NCI-H1694 (cell line): ENCODE measurements around the gene UBR4.
"Not testable (repeated sequence)": the region's sequence is repeated elsewhere in the genome, so short reads cannot be mapped to it uniquely, and the experiment has no call there.

Source experiments
- DNase-seq: peaks from one replicate; lab custom pipeline; 2025; lab: John Stamatoyannopoulos, UW

Gene UBR4

GRCh38 chr1:19190468-19190867 is 19.6 kb downstream of the UBR4 start:
- DNase-seq: no peak

DNA sequence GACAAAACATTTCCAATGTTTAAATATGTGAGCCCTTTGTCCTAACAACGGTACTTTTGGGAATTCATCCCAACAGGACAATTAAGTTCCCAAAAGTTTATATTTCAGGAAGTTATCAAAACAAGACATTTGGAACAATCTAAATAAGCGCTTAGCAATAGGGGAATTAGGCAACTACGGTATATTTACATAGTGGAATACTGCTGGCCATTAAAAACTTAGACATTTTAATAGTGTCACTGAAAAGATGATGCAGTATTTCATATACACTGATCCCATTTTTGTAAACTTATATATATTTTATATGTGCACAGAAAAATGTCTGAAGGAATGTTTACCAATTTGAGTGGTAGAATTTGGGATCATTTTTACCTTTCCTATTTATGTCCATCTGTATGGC is 20.8 kb downstream of the UBR4 start:
- no peak for DNase-seq

GRCh38 chr1:19187852-19188251 is 22.2 kb downstream of the UBR4 start:
- DNase-seq: no peak

DNA sequence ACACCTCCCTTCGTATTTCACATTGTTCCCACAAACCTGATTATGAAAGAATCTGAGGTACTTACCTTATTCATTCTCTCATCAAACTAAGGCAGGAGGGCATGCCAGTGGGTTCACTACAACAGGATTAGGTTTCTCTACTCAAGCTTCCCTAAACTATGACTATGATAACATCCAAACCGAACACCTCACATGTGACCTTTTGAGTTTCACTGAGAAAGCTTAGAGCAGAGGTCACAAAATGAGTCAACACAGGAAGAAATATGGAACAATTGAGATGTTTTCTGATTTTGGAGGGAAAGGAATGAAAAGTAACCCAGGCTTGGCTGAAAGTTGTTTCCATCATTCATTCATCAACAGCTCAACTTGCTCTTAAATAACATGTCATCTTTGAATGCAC is 24.1 kb downstream of the UBR4 start:
- no peak for DNase-seq

- no peak for DNase-seq
Observed at GRCh38 chr1:19182223-19182622, 27.8 kb downstream of the UBR4 start.

- not testable (repeated sequence) for DNase-seq
Observed at GRCh38 chr1:19180265-19180657, 29.8 kb downstream of the UBR4 start.

GRCh38 chr1:19179597-19180264 is 30.3 kb downstream of the UBR4 start:
- no peak for DNase-seq

DNA sequence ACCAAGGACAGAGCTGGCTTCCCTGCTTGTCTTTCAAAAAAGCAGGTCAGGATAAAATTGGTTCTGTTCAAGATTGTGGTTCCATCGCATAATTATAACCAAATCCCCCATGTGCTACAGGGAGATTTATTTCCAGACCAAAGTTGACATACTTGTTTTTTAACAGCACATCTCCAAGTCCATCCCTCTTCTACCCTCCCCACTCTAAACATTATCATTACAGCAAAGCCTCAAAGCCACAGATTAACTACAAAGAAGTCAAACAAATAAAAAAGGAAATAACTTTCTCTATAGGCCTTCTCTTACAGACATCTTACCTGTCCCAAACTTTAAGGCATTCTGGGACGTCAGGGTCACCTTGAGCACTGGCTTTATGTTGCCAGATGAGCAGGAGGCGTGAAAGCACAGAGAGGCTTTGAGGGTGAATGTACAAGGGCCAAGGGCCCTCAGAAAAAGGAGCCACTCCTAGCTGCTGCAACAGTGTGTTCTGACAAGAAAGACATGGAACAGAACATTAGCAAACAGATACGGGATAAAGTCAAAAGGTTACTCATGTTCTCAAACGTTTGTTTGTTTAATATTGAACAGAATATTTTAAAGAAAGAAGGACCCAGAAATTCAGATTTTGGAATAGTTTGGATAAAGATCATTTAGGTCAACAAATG is 31.2 kb downstream of the UBR4 start:
- no peak for DNase-seq

GRCh38 chr1:19177811-19178210 is 32.3 kb downstream of the UBR4 start:
- DNase-seq: no peak

- no peak for DNase-seq
Observed at GRCh38 chr1:19169642-19170041, 40.4 kb downstream of the UBR4 start.

DNA sequence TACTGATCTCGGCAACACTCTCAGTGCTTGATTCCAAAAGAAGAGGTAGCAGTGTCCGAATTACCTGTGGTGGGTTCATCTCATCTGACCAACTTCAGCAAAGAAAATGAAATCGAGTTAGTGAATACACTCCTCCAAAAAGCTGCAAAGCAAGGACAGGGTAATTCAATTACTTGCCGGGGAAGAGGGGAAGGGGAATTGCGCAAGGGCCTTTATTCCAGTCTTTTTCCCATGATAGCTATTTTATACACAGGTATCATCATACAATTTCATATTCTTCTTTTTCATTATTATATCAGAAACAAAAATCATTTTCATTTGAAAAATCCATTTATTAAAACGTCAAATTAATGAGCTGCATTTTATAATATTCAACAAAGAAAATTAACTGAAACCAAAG is 42.9 kb downstream of the UBR4 start:
- DNase-seq: no peak

- DNase-seq: no peak
Observed at GRCh38 chr1:19166066-19166465, 44.0 kb downstream of the UBR4 start.

GRCh38 chr1:19165501-19165900 is 44.6 kb downstream of the UBR4 start:
- no peak for DNase-seq

DNA sequence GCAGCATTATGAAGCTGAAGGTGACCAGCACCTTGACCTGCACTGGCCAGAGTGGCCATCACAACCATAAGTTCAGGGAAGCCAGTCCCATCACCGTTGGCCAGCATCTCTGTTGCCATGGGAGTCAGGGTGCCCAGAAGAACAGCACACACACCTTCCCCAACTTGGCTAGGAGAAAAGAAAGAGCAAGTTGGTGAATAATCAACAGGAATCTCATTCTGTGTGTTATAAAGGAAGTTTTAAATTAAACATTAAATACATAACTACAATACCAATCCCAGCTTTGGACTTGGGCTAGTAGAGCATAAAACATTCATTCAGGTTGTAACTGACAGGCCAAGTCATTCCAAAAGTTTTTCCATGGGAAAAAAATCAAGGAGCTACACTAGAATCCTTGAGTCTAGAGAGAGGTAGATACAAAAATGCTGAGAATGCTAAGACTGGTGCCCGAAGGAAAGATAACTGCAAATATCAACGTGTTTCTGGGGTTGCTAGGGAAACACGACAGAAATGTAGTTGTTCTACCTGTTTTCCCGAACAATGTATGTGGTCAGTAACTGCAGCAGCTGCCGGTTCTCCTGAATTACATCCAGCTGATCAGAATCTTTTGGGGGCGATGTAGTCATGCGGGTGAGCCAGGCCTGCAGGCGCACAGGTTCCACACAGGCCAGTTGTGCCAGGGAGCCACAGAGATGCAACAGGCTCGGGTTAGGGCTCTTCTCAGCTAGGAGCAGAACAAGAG is 45.6 kb downstream of the UBR4 start:
- DNase-seq: no peak

DNA sequence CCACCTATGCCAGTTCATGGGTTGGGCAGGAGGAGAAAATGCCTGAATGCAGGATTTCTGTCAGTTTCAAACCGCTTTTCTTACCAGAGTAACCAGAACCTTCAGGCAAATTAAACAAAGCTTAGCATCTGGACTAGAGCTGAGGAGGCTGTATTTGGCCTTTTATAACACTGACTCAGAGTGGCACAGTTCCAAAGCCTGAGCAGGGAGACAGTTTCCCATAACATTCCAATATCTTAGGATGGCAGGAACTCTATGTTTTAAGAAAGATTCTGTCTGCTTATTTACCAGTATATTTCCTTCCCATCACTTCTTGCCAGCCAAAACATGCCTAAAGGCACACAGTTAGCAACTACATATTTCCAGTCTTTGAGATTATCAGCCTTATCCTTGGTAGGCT is 46.8 kb downstream of the UBR4 start:
- DNase-seq: no peak

- DNase-seq: no peak
Observed at GRCh38 chr1:19160831-19161230, 49.2 kb downstream of the UBR4 start.

DNA sequence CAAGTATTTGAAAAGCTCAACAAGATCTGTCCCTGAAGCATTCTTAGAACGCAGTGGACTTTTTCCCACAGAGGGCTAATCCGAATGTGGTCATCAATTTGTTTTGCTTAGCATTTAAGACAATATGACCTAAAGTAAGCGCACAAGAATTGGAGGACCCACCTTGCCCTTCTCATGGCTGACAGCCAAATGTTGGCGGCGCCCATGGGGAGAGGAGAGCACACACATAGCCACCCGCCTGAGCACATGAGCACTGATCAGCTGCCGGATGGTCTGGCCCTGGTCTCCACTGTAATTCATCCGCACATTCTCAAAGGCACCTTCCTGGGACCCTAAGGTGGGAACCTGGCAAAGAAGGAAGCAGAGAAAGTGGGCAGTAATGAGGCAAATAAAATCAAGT is 52.4 kb downstream of the UBR4 start:
- DNase-seq: no peak

DNA sequence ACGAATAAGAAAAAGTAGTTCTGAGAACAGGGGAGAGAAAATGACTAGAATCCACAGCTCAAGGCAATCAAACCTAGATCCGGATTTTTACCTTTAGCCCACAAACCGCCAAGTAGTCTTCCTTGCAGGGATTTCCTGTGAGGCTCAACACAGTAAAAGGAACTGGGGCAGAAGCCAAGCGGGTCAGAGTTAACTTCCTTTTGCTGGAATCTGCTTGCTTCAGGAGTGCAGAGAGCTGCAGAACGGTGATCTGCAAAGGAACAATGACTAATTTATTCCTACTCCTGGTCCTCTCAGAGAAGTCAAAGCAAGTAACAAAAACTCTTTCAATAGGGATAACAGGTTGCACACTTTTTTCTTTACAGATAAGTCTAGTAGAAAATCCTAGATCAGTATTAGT is 53.4 kb downstream of the UBR4 start:
- no peak for DNase-seq

- DNase-seq: no peak
Observed at GRCh38 chr1:19154876-19155275, 55.2 kb downstream of the UBR4 start.

GRCh38 chr1:19153169-19153568 is 56.9 kb downstream of the UBR4 start:
- no peak for DNase-seq

GRCh38 chr1:19151537-19151936 is 58.5 kb downstream of the UBR4 start:
- DNase-seq: no peak

- no peak for DNase-seq
Observed at GRCh38 chr1:19149736-19150135, 60.3 kb downstream of the UBR4 start.

DNA sequence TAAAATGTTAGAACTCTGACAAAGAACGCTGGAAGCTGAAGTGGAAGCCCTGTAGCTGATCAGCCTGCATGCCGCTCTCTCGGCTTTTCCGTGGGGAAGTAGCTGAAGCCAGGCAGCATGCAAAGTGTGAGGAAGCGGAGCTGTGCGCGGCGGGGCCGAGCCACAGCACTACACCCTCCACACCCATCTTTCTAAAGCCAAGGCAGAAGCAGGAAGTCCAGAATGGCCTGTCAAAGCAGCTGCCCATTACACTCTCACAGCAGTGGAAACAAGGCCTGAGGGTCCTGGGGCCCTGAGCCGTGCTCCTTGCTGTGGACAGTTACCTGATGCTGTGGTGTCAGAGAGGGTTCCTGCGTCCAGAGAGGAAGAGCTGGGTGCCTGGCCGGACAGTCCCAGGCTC is 69.6 kb downstream of the UBR4 start:
- no peak for DNase-seq
